ENCODE data around the gene RSPH1. TPM values are rescaled to one million over a fixed set of nuclear protein-coding genes. Genes with fewer than 3 reads are reported as not detected.
A peak's percentile ranks its signal among the peaks of the same experiment; 100 is the strongest.

The RSPH1 gene
- total RNA-seq, 1 donor from 2014 or later, result 0.10 TPM

GRCh38 chr21:42531771-42532170 is 35.7 kb upstream of the RSPH1 start:
- DNase-seq, result no peak

DNA sequence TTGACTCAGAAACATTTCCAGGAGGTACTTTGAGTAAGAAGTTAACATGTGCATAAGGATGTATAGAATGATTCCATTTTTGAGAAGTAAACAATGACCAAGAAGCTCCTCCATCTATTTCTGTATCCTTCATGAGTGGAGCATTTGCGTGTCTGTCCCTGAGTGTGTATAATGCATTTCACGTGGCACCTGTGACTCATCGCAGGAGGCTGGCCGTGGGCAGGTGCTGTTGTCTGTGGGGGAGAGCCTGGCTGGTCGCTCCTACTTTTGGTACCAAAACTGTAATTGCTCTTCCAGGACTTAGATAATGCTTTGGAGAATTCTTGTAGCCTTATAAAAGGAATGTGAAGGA is 34.1 kb upstream of the RSPH1 start:
- DNase-seq, result no peak

- DNase-seq, result no peak
Measured at GRCh38 chr21:42527489-42528158, 31.6 kb upstream of the RSPH1 start.

GRCh38 chr21:42527127-42527488 is 31.1 kb upstream of the RSPH1 start:
- DNase-seq, result no peak

- no peak for DNase-seq
Measured at GRCh38 chr21:42526379-42526727, 30.3 kb upstream of the RSPH1 start.

GRCh38 chr21:42525676-42526378 is 29.8 kb upstream of the RSPH1 start:
- DNase-seq, result no peak

DNA sequence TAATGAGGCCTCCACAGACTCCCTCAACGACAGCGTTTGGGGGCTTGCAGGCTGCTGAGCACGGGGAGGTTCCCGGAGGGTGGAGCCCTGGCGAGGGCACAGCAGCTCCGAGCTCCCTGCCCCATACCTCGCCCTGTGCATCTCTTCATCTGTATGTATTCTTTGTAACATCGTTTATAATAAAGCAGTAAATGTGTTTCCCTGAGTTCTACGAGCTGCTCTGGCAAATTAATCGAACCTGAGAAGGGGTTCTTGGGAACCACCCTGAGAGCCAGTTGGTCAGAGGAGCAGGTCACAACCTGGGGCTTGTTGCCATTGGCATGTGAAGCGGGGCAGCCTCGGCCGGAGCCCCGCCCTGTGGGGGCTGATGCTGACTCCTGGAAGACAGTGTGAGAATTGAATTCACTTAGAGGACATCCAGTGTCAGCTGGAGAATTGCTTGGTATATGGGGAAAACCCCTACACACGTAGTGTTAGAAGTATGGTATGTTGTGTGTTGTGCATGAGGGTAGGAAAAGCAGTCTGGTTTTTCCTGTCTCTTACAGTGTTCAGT is 29.1 kb upstream of the RSPH1 start:
- peak; percentile 32 for DNase-seq

DNA sequence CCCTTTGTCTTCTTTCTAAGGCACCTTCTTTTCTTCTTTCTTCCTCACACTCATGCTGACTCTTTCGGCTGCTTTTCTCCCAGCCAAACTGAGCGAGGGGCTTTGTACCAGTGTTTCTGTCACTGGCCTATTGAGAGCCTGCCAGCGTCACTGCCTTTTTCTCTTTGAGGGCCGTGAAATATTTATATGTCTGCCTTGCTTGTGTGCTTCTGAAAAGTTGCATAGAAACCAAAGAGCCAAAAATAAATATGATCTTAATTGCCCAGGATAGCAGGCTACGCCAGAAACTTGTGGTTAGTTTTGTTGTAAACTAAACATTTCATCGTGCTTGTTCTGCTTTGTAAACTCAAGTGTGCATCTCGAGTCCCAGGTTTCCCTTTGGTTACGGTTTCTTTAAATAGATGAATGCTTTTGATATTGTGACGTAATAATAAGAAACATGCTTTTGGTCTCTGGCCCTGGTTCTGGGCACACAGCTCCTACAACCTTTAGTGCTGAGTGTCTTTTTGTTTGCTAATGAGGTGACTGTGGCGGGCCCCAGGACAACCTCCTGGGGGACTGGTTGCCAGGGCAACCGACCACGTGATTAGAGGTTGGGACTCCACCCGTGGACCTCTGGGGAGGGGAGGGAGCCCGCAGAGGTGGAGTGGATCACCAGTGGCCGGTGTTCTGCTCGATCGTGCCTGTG is 28.5 kb upstream of the RSPH1 start:
- DNase-seq, result peak; percentile 80

DNA sequence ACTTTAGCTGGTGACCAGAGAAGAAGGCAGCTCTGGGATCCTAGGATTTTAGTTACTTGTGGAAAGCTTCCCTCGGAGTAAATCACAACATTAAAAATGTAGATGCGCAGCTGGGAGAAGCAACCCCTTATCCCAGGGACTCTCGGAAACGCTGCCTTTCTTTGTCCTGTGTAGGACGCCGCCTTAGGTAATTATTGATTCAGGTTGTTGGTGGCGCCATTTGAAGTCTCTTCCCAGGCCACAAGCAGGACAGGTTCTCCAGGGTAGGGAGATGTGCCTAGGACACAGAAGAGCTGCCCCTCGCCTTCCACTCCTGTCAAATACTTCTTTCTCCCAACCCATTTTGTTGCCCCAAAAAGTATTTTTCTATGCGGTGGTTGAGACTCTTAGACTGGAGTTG is 27.9 kb upstream of the RSPH1 start:
- no peak for DNase-seq

DNA sequence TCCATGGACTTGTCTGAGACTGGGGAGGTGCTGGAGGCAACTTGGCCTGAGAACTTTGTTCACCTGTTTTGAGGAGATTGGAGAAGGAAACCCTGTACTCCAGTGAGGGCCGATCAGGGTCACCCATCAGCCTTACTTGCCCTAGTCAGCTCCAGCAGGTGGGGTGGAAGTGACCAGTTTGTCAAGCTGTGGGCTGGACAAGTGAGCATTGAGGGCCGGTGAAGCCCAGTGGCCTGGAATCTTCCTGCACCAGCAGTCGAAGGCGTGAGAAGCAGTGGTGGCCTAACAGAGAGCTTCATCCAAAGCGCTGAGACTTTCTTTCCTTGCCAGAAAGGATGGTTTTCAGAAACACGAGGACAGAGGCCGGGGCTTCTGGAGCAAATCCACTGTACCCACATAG is 27.2 kb upstream of the RSPH1 start:
- no peak for DNase-seq

GRCh38 chr21:42522771-42523170 is 26.7 kb upstream of the RSPH1 start:
- no peak for DNase-seq

DNA sequence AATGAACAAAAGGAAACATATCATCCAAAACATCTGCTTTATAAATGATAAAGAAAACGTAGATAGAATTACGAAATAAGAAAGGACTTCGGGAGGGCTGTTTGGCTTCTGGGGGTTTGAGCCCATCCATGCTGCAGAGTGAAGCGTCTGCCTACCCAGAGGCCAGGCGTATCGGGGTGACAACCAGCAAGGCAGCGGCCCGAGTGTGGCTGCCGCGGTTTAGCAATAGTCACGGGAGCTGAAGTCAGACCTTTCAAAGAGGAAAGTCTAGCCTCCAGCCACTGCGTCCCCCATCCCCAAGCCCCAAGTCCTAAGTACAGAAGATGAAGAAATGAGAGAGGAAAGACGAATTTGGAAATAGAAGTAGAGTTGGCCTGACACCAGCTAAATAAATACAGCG is 26.2 kb upstream of the RSPH1 start:
- DNase-seq, result no peak

DNA sequence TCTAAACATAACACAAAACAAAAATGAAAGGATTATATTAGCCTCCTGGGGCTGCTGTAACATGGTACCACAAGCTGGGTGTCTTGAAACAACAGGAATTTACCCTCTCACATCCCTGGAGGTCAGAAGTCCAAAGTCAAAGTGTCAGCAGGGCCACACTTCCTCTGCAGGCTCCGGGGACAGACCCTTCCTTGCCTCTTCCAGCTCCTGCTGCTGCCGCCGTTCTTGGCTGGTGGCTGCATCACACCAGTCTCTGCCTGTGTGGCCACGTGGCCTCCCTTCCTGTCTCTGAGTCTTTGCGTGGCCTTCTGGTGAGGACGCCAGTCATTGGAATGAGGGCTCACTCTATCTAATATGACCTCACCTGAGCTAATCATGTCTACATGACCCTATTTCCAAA is 25.8 kb upstream of the RSPH1 start:
- no peak for DNase-seq

- no peak for DNase-seq
Measured at GRCh38 chr21:42521384-42521783, 25.4 kb upstream of the RSPH1 start.

GRCh38 chr21:42520628-42521253 is 24.7 kb upstream of the RSPH1 start:
- no peak for DNase-seq

GRCh38 chr21:42518626-42519025 is 22.6 kb upstream of the RSPH1 start:
- DNase-seq, result no peak

GRCh38 chr21:42518215-42518614 is 22.2 kb upstream of the RSPH1 start:
- DNase-seq, result no peak

GRCh38 chr21:42515708-42516502 is 19.9 kb upstream of the RSPH1 start:
- DNase-seq, result peak; percentile 38

DNA sequence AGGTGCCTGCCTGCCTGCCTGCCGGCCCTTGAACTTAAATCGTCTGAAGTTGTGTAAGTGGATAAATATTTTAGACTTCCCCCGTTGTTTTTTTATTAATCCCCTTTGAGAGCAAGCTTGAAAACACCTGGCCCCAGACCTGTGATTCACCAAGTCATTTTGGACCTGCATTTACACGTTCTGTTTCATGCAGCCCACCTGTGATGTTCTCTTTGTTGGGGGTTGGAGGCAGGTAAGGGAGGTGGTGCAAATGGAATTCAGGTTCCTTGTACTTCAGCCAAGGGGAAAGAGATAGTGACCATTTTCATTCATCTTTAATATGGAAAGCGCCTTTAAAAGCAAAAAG is 18.8 kb upstream of the RSPH1 start:
- DNase-seq, result no peak

GRCh38 chr21:42513985-42514882 is 18.2 kb upstream of the RSPH1 start:
- DNase-seq, result peak; percentile 36

Measured in tongue (tissue), 2 donors.